CD4-positive, CD25-positive, alpha-beta regulatory T cell (primary cell): ENCODE measurements around the gene RANBP17. TPM values are rescaled to one million over a fixed set of nuclear protein-coding genes. Genes with fewer than 3 reads are reported as not detected.
"Not testable (repeated sequence)": the region's sequence is repeated elsewhere in the genome, so short reads cannot be mapped to it uniquely, and the experiment has no call there.

Experiments used
- ATAC-seq, 2 donors: fragments of 150-1000 bp; cut with Tn5 transposase; one replicate each; pipeline ENCODE4 v1.10.0; 2021; ENCODE audit warnings: low read depth in 2 of 2, moderate number of reproducible peaks in 2 of 2, moderate library complexity in 1 of 2
- DNase-seq, 3 donors: peaks; one replicate each; pipeline versions ENCODE4 v3.0.0 to v3.0.0-alpha.2; 2012 to 2022; ENCODE audit warnings: mixed read lengths in 1 of 3
- H3K27ac ChIP-seq: one replicate; pipeline ENCODE4 v1.7.0; 2013; ENCODE audit warnings: mild to moderate bottlenecking, low read length; ENCODE audit not compliant: insufficient read depth, poor library complexity, severe bottlenecking
- H3K27me3 ChIP-seq: one replicate; pipeline ENCODE4 v1.7.0; 2013; ENCODE audit warnings: low read length; ENCODE audit not compliant: control insufficient read depth, insufficient read depth
- H3K36me3 ChIP-seq: one replicate; pipeline ENCODE4 v1.7.0; 2013; ENCODE audit warnings: mild to moderate bottlenecking, low read length, moderate library complexity; ENCODE audit not compliant: control insufficient read depth, insufficient read depth
- H3K4me1 ChIP-seq: 2 replicates; pipeline ENCODE4 v1.7.0; 2013; ENCODE audit warnings: mild to moderate bottlenecking, low read length; ENCODE audit not compliant: insufficient read depth, control insufficient read depth, poor library complexity, severe bottlenecking
- H3K4me3 ChIP-seq: one replicate; pipeline ENCODE4 v1.7.0; 2013; ENCODE audit warnings: low read depth, mild to moderate bottlenecking, low read length, moderate library complexity
- H3K9me3 ChIP-seq, 2 experiments: 1 replicate in 1 of 2; 2 replicates in 1 of 2; pipeline ENCODE4 v1.7.0; 2013; ENCODE audit warnings: low read length in 2 of 2, mild to moderate bottlenecking in 1 of 2, moderate library complexity in 1 of 2; ENCODE audit not compliant: control insufficient read depth in 2 of 2
- H3K27ac Mint-ChIP-seq, 3 donors: one replicate each; pipeline ENCODE4 v1.8.0; 2020 to 2022; ENCODE audit warnings: mild to moderate bottlenecking in 3 of 3, mixed read lengths in 3 of 3, moderate library complexity in 2 of 3
- H3K27me3 Mint-ChIP-seq: one replicate; pipeline ENCODE4 v1.8.0; 2022; ENCODE audit warnings: mild to moderate bottlenecking, mixed read lengths
- H3K36me3 Mint-ChIP-seq: one replicate; pipeline ENCODE4 v1.8.0; 2020; ENCODE audit warnings: mixed read lengths
- H3K4me1 Mint-ChIP-seq, 4 donors: one replicate each; pipeline ENCODE4 v1.8.0; 2020 to 2022; ENCODE audit warnings: mixed read lengths in 4 of 4, mild to moderate bottlenecking in 1 of 4
- H3K4me3 Mint-ChIP-seq, 4 donors: one replicate each; pipeline ENCODE4 v1.8.0; 2020 to 2022; ENCODE audit warnings: mild to moderate bottlenecking in 4 of 4, mixed read lengths in 4 of 4, moderate library complexity in 3 of 4
- H3K9me3 Mint-ChIP-seq, 7 donors: one replicate each; pipeline ENCODE4 v1.8.0; 2020 to 2022; ENCODE audit warnings: mixed read lengths in 7 of 7, mild to moderate bottlenecking in 3 of 7, moderate library complexity in 2 of 7
- polyA plus RNA-seq, 4 donors: library from polyadenylated mRNA; unstranded; fragments of 300-500 nt; fragmentation: Illumina TruSeq; gene quantifications; one replicate each; pipeline ENCODE4 v1.2.3, GENCODE V29; 2021
- total RNA-seq: library from RNA; stranded (reverse); gene quantifications from one replicate; pipeline ENCODE4 v1.2.3, GENCODE V29; 2022

Gene RANBP17
- total and polyA plus RNA-seq, 5 donors from 2014 or later, result not detected

DNA sequence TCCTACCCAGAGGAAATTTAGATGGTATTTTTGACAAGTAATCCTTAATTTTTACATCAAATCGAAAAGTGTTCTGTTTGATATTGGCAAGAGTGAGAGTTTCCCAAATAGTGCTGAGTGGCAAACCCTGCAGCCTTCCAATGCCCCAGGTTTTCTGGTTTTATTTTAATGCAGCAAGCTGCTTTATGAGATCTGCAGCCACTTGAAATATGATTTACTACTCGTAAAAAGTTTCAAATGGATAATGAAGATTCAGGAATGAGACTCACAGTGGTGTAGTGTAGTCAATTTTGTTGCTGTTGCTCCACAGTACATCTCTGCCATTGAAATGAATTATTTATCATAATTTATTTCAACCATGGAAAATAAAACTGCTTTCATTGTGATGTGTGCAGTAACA lies 423.6 kb downstream of the RANBP17 start:
- peaks cover 19% of the 10 kb centered on the region for H3K27me3 Mint-ChIP-seq
- no peak for ATAC-seq
- DNase-seq, result no peak
- H3K36me3 Mint-ChIP-seq, result no peaks in the 10 kb centered on the region
- Histone ChIP-seq H3K9me3 (no peaks in the 10 kb centered on the region), H3K27ac (no peak overlapping the region), H3K27me3 (peaks cover 4% of the 10 kb centered on the region), H3K4me1 (no peaks in the 10 kb centered on the region), H3K4me3 (no peak overlapping the region), H3K36me3 (no peaks in the 10 kb centered on the region)
- no peak overlapping the region for H3K4me3 Mint-ChIP-seq
- no peaks in the 10 kb centered on the region for H3K4me1 Mint-ChIP-seq
- no peaks in the 10 kb centered on the region for H3K9me3 Mint-ChIP-seq
- H3K27ac Mint-ChIP-seq, result no peak overlapping the region

DNA sequence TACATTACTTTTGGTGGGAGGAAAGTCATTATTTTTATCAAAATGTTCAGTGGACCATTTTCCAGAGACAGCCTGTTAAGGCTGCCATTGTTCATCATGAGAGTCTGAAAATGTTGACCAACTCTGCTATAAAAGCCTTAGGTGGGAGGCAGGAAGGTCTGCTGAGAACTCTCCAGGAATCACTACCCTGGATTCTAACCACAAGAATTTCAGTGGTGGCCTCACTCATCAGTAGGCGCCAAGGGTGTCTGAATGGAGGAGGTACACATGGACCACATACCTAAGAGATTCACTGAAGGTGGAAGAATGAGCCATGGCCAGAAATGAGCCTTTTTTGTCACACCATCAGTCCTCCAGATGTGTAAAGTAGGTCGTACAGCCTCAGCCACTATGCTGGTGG lies 426.2 kb downstream of the RANBP17 start:
- no peak overlapping the region for H3K4me3 Mint-ChIP-seq
- H3K36me3 Mint-ChIP-seq, result no peaks in the 10 kb centered on the region
- DNase-seq (no peak), ATAC-seq (no peak)
- no peak overlapping the region for H3K27ac Mint-ChIP-seq
- H3K4me3 ChIP-seq, result no peak overlapping the region
- peaks cover 4% of the 10 kb centered on the region for H3K27me3 ChIP-seq
- H3K9me3 ChIP-seq, result no peaks in the 10 kb centered on the region
- no peaks in the 10 kb centered on the region for H3K9me3 Mint-ChIP-seq
- no peaks in the 10 kb centered on the region for H3K36me3 ChIP-seq
- peaks cover 19% of the 10 kb centered on the region for H3K27me3 Mint-ChIP-seq
- H3K4me1 ChIP-seq, result no peaks in the 10 kb centered on the region
- no peak overlapping the region for H3K27ac ChIP-seq
- no peaks in the 10 kb centered on the region for H3K4me1 Mint-ChIP-seq

DNA sequence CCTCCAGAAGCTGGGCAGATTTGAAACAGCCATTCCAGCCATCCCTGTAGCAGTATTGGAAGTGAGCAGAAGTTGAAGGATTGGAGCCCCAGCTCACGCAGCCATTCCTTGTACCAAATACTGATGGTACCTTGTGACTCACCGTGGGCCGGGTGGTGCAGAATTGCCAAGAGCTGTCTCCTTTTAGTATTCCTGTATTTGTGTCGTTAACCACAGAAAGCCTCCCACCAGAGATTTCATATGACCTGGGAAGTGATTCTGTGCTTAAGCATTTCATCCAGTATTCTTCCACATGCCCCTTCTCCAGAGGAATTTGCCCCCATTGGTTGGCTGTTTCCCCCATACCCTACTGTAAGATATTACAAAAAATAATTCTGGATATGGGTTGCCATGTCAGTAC lies 429.6 kb downstream of the RANBP17 start:
- H3K9me3 Mint-ChIP-seq, result no peaks in the 10 kb centered on the region
- no peak overlapping the region for H3K27ac Mint-ChIP-seq
- H3K4me3 Mint-ChIP-seq, result no peak overlapping the region
- H3K4me3 ChIP-seq, result no peak overlapping the region
- no peak for DNase-seq
- ATAC-seq, result no peak
- H3K4me1 ChIP-seq, result no peaks in the 10 kb centered on the region
- no peaks in the 10 kb centered on the region for H3K36me3 ChIP-seq
- H3K36me3 Mint-ChIP-seq, result no peaks in the 10 kb centered on the region
- no peaks in the 10 kb centered on the region for H3K4me1 Mint-ChIP-seq
- no peaks in the 10 kb centered on the region for H3K9me3 ChIP-seq
- H3K27me3 ChIP-seq, result no peaks in the 10 kb centered on the region
- H3K27me3 Mint-ChIP-seq, result peaks cover 17% of the 10 kb centered on the region
- H3K27ac ChIP-seq, result no peak overlapping the region

DNA sequence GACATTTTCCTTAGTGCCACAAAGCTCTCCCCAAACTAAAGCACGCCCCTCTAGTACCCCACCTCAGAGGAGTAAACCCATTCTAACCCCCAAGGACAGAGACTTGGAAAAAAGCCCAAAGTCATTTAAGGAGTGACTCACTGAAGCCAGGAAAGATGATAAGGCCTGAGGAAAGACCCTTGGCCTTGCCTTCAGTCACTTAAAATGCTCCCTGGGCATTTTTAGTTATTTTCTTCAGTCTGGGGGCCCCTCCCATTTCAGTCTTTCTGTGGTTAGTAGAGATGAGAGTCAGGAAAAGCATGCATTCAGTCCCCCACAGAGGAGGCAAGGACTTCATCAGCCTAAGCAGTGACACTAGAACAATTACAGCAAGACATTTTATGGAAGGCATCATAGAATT lies 433.5 kb downstream of the RANBP17 start:
- no peak for DNase-seq
- H3K4me3 ChIP-seq, result no peak overlapping the region
- no peaks in the 10 kb centered on the region for H3K4me1 Mint-ChIP-seq
- H3K4me1 ChIP-seq, result no peaks in the 10 kb centered on the region
- H3K4me3 Mint-ChIP-seq, result no peak overlapping the region
- no peaks in the 10 kb centered on the region for H3K36me3 Mint-ChIP-seq
- peaks cover 16% of the 10 kb centered on the region for H3K27me3 Mint-ChIP-seq
- H3K27ac Mint-ChIP-seq, result no peak overlapping the region
- H3K36me3 ChIP-seq, result no peaks in the 10 kb centered on the region
- H3K27me3 ChIP-seq, result no peaks in the 10 kb centered on the region
- no peak for ATAC-seq
- H3K27ac ChIP-seq, result no peak overlapping the region
- H3K9me3 ChIP-seq, result no peaks in the 10 kb centered on the region
- no peaks in the 10 kb centered on the region for H3K9me3 Mint-ChIP-seq

DNA sequence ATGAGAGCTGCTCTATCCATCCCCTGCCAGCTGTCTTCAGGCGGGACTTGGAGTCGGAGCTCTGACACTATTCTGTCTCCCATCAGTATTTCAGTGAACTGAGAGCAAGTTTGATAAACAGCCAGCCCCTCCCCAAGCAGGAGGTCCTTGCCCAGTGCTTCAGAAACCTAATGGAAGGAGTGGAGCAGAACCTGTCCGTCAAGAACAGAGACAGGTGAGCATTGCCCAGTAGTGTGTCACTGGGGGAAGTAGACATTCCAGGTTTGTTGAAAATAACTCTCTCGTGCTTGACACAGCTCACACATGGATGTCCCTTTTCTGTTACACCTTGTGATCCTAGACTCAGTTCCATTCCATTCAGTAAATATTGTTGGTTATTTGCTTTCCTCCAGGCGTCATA lies 434.0 kb downstream of the RANBP17 start:
- H3K27ac Mint-ChIP-seq, result no peak overlapping the region
- peaks cover 20% of the 10 kb centered on the region for H3K27me3 Mint-ChIP-seq
- H3K27me3 ChIP-seq, result no peaks in the 10 kb centered on the region
- DNase-seq (no peak), ATAC-seq (no peak)
- H3K4me3 Mint-ChIP-seq, result no peak overlapping the region
- no peak overlapping the region for H3K4me3 ChIP-seq
- H3K36me3 ChIP-seq, result no peaks in the 10 kb centered on the region
- no peaks in the 10 kb centered on the region for H3K4me1 ChIP-seq
- no peaks in the 10 kb centered on the region for H3K9me3 ChIP-seq
- H3K4me1 Mint-ChIP-seq, result no peaks in the 10 kb centered on the region
- H3K9me3 Mint-ChIP-seq, result no peaks in the 10 kb centered on the region
- H3K27ac ChIP-seq, result no peak overlapping the region
- H3K36me3 Mint-ChIP-seq, result no peaks in the 10 kb centered on the region

DNA sequence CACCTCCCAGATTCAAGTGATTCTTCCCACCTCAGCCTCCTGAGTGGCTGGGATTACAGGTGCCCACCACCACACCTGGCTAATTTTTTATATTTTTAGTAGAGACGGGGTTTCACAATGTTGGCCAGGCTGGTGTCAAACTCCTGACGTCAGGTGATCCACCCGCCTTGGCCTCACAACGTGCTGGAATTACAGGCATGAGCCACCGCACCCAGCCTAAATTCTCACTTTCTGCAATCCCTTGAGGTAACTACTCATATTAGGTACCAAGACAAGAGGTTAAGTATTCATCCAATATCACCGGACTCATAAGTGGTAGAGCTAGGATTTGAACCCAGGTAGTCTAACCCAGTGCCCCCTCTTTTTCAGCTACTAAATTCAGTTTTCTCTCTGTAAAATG lies 436.1 kb downstream of the RANBP17 start:
- ATAC-seq, H3K9me3 ChIP-seq, H3K27ac Mint-ChIP-seq, H3K36me3 ChIP-seq, H3K4me3 ChIP-seq, H3K4me1 ChIP-seq, H3K4me3 Mint-ChIP-seq, H3K9me3 Mint-ChIP-seq, H3K4me1 Mint-ChIP-seq, H3K27me3 ChIP-seq, H3K27ac ChIP-seq, H3K36me3 Mint-ChIP-seq, DNase-seq: not testable (repeated sequence)
- H3K27me3 Mint-ChIP-seq, result peaks cover 23% of the 10 kb centered on the region

DNA sequence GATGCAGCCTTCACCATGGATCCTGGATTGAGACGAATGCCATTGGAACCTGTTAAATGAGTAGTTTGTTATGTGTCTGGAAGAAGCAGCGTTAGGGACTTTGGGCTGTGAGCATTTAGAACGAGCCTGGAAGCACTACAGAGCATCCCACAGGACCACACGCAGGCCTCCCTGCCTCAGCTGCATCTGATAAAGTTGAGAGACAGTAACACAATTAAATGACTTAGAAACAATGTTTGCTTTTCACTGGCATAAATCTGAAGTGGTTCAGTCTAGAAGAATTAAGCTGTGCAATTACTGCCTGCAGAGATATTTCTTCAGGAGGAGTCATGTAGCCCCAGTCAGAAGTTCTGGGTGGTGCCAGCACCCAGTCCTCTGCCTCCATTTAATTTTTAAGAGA lies 437.4 kb downstream of the RANBP17 start:
- no peaks in the 10 kb centered on the region for H3K9me3 ChIP-seq
- no peaks in the 10 kb centered on the region for H3K36me3 Mint-ChIP-seq
- no peak for ATAC-seq
- H3K36me3 ChIP-seq, result no peaks in the 10 kb centered on the region
- no peak overlapping the region for H3K27ac Mint-ChIP-seq
- no peak overlapping the region for H3K4me3 Mint-ChIP-seq
- no peaks in the 10 kb centered on the region for H3K4me1 ChIP-seq
- no peaks in the 10 kb centered on the region for H3K9me3 Mint-ChIP-seq
- H3K27me3 Mint-ChIP-seq, result peaks cover 29% of the 10 kb centered on the region
- no peaks in the 10 kb centered on the region for H3K27me3 ChIP-seq
- H3K4me3 ChIP-seq, result no peak overlapping the region
- no peak for DNase-seq
- no peaks in the 10 kb centered on the region for H3K4me1 Mint-ChIP-seq
- no peak overlapping the region for H3K27ac ChIP-seq

DNA sequence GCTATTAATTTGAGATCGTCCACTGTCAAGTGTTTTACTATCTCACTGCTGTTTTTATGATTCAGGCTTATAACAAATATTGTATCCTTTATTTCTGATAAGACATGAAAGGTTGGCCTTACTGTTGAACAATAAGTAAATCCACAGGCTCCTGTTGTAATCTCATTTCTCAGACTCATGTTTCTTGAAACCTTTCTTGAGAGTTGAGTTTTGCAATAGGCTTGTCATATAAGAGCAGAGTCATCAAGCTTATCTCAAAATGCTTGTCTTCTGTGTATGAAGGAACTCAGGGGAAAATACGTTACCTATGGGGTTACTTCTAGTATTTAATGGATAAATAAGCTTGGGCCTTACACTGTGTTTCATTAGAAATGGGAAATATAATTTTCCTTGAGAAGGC lies 438.0 kb downstream of the RANBP17 start:
- peaks cover 3% of the 10 kb centered on the region for H3K27me3 ChIP-seq
- H3K27ac ChIP-seq, result no peak overlapping the region
- H3K9me3 ChIP-seq, result no peaks in the 10 kb centered on the region
- Mint-ChIP-seq H3K36me3 (no peaks in the 10 kb centered on the region), H3K4me3 (no peak overlapping the region), H3K4me1 (no peaks in the 10 kb centered on the region), H3K27me3 (peaks cover 25% of the 10 kb centered on the region), H3K27ac (no peak overlapping the region), H3K9me3 (no peaks in the 10 kb centered on the region)
- no peak for ATAC-seq
- no peak overlapping the region for H3K4me3 ChIP-seq
- H3K36me3 ChIP-seq, result no peaks in the 10 kb centered on the region
- DNase-seq, result no peak
- H3K4me1 ChIP-seq, result no peaks in the 10 kb centered on the region
